ENCODE measurements around the gene GTF2E1.

The GTF2E1 gene

GRCh38 chr3:120749843-120750242 is 7.3 kb downstream of the GTF2E1 start (continued):
- TF ChIP-seq ZFP41 (tag by site-specific recombination; IDR thresholded peaks at IDR 0.05; ENCODE audit: borderline replicate concordance) (no peak), ZNF266 (tag by site-specific recombination; IDR thresholded peaks at IDR 0.05; ENCODE audit: low read depth) (no peak), ZNF768 (tag by site-specific recombination; IDR thresholded peaks at IDR 0.05) (no peak)
- TF ChIP-seq, protein P1, sequence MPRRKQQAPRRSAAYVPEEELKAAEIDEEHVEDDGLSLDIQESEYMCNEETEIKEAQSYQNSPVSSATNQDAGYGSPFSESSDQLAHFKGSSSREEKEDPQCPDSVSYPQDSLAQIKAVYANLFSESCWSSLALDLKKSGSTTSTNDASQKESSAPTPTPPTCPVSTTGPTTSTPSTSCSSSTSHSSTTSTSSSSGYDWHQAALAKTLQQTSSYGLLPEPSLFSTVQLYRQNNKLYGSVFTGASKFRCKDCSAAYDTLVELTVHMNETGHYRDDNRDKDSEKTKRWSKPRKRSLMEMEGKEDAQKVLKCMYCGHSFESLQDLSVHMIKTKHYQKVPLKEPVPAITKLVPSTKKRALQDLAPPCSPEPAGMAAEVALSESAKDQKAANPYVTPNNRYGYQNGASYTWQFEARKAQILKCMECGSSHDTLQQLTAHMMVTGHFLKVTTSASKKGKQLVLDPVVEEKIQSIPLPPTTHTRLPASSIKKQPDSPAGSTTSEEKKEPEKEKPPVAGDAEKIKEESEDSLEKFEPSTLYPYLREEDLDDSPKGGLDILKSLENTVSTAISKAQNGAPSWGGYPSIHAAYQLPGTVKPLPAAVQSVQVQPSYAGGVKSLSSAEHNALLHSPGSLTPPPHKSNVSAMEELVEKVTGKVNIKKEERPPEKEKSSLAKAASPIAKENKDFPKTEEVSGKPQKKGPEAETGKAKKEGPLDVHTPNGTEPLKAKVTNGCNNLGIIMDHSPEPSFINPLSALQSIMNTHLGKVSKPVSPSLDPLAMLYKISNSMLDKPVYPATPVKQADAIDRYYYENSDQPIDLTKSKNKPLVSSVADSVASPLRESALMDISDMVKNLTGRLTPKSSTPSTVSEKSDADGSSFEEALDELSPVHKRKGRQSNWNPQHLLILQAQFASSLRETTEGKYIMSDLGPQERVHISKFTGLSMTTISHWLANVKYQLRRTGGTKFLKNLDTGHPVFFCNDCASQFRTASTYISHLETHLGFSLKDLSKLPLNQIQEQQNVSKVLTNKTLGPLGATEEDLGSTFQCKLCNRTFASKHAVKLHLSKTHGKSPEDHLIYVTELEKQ (tag by site-specific recombination; IDR thresholded peaks at IDR 0.05; ENCODE audit: borderline replicate concordance): no peak

- ChIA-PET POLR2A (no interaction called here), CTCF (no interaction called here)
- peaks cover 0 to 24% of the 10 kb centered on the region in 2 experiments; a peak in 2 of 3 replicates for H3K36me3 ChIP-seq (ENCODE audit: control insufficient read depth in 2 of 2, insufficient read depth in 1 of 2, low read length in 2 of 2)
These were observed 9.7 kb downstream of the GTF2E1 start for GRCh38 chr3:120752230-120752629.

DNA sequence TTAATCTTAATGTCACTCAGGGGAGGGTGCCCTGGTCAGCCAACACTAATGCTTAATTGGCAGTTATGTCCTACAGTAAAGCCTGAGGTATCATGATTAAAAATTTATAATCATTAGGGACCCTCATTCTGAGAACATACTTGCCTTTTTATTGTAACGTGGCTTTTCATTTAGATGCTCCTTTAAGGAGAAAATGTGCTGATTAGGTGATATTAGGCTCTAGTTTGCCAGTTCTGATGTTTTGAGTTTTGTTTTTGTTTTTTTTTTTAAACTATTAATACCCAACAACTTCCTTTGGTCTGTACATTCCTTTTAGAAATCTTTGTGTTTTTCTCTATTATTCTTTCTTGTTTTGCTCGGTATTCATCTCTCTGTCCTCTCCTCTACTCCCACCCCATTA is 10.3 kb downstream of the GTF2E1 start:
- no peaks in the 10 kb centered on the region for H3K9me3 ChIP-seq (ENCODE audit: control insufficient read depth, insufficient read depth, low read depth, low read length)
- ChIA-PET POLR2A (no interaction called here), CTCF (no interaction called here)
- peaks cover 0 to 24% of the 10 kb centered on the region in 2 experiments; a peak in 2 of 3 replicates for H3K36me3 ChIP-seq (ENCODE audit: control insufficient read depth in 2 of 2, insufficient read depth in 1 of 2, low read length in 2 of 2)
- H3K4me1 ChIP-seq (ENCODE audit: control insufficient read depth, insufficient read depth, low read length): no peaks in the 10 kb centered on the region
- H3K4me3 ChIP-seq (ENCODE audit: low read depth, low read length): no peak overlapping the region
- no peak overlapping the region for H3K27ac ChIP-seq (ENCODE audit: extremely low read depth, low read depth, low read length)
- no peak for TF ChIP-seq ZFP3 (tag by site-specific recombination; IDR thresholded peaks at IDR 0.05; ENCODE audit: low read depth)
- TF ChIP-seq ZNF837 (tag by site-specific recombination; IDR thresholded peaks at IDR 0.05): no peak
- no peak for TF ChIP-seq ZNF664 (tag by site-specific recombination; IDR thresholded peaks at IDR 0.05)
- TF ChIP-seq, protein P2, sequence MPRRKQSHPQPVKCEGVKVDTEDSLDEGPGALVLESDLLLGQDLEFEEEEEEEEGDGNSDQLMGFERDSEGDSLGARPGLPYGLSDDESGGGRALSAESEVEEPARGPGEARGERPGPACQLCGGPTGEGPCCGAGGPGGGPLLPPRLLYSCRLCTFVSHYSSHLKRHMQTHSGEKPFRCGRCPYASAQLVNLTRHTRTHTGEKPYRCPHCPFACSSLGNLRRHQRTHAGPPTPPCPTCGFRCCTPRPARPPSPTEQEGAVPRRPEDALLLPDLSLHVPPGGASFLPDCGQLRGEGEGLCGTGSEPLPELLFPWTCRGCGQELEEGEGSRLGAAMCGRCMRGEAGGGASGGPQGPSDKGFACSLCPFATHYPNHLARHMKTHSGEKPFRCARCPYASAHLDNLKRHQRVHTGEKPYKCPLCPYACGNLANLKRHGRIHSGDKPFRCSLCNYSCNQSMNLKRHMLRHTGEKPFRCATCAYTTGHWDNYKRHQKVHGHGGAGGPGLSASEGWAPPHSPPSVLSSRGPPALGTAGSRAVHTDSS (tag by site-specific recombination; IDR thresholded peaks at IDR 0.05): no peak
- no peak for TF ChIP-seq HOXC10 (CRISPR knock-in tag; IDR thresholded peaks at IDR 0.05)
- TF ChIP-seq ZNF114 (tag by site-specific recombination; IDR thresholded peaks at IDR 0.05): no peak
- TF ChIP-seq PRDM1 (tag by site-specific recombination; IDR thresholded peaks at IDR 0.05): no peak
- no peak for TF ChIP-seq ZNF843 (tag by site-specific recombination; IDR thresholded peaks at IDR 0.05)
- TF ChIP-seq ZBTB21 (tag by site-specific recombination; IDR thresholded peaks at IDR 0.05): no peak
- no peak for TF ChIP-seq ZNF426 (tag by site-specific recombination; IDR thresholded peaks at IDR 0.05)
- no peak for TF ChIP-seq ZNF544 (tag by site-specific recombination; IDR thresholded peaks at IDR 0.05)
- no peak for TF ChIP-seq ZNF274 (IDR thresholded peaks at IDR 0.05; ENCODE audit: low read length)
- no peak for TF ChIP-seq ZNF274 (tag by site-specific recombination; IDR thresholded peaks at IDR 0.05; ENCODE audit: borderline replicate concordance)
- TF ChIP-seq ZNF558 (tag by site-specific recombination; IDR thresholded peaks at IDR 0.05): no peak
- no peak for TF ChIP-seq ZNF76 (tag by site-specific recombination; IDR thresholded peaks at IDR 0.05; ENCODE audit: borderline replicate concordance, low read depth)
- no peak for TF ChIP-seq ZNF221 (tag by site-specific recombination; IDR thresholded peaks at IDR 0.05; ENCODE audit: borderline replicate concordance)

More at GRCh38 chr3:120752230-120752629, 9.7 kb downstream of the GTF2E1 start:
- TF ChIP-seq GLIS2 (tag by site-specific recombination; IDR thresholded peaks at IDR 0.05) (no peak), KLF1 (tag by site-specific recombination; IDR thresholded peaks at IDR 0.05) (no peak), ZNF629 (tag by site-specific recombination; IDR thresholded peaks at IDR 0.05) (no peak), OVOL3 (tag by site-specific recombination; IDR thresholded peaks at IDR 0.05) (no peak), ZNF169 (tag by site-specific recombination; IDR thresholded peaks at IDR 0.05) (no peak), ZNF621 (tag by site-specific recombination; IDR thresholded peaks at IDR 0.05) (no peak), ZNF114 (tag by site-specific recombination; IDR thresholded peaks at IDR 0.05) (no peak)
- TF ChIP-seq, protein P3, sequence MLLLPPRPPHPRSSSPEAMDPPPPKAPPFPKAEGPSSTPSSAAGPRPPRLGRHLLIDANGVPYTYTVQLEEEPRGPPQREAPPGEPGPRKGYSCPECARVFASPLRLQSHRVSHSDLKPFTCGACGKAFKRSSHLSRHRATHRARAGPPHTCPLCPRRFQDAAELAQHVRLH (tag by site-specific recombination; IDR thresholded peaks at IDR 0.05): no peak
- TF ChIP-seq, protein P4, sequence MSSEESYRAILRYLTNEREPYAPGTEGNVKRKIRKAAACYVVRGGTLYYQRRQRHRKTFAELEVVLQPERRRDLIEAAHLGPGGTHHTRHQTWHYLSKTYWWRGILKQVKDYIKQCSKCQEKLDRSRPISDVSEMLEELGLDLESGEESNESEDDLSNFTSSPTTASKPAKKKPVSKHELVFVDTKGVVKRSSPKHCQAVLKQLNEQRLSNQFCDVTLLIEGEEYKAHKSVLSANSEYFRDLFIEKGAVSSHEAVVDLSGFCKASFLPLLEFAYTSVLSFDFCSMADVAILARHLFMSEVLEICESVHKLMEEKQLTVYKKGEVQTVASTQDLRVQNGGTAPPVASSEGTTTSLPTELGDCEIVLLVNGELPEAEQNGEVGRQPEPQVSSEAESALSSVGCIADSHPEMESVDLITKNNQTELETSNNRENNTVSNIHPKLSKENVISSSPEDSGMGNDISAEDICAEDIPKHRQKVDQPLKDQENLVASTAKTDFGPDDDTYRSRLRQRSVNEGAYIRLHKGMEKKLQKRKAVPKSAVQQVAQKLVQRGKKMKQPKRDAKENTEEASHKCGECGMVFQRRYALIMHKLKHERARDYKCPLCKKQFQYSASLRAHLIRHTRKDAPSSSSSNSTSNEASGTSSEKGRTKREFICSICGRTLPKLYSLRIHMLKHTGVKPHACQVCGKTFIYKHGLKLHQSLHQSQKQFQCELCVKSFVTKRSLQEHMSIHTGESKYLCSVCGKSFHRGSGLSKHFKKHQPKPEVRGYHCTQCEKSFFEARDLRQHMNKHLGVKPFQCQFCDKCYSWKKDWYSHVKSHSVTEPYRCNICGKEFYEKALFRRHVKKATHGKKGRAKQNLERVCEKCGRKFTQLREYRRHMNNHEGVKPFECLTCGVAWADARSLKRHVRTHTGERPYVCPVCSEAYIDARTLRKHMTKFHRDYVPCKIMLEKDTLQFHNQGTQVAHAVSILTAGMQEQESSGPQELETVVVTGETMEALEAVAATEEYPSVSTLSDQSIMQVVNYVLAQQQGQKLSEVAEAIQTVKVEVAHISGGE (tag by site-specific recombination; conservative IDR thresholded peaks at IDR 0.05; ENCODE audit: low read depth): no peak
- Histone ChIP-seq H3K9me3 (ENCODE audit: control insufficient read depth, insufficient read depth, low read depth, low read length) (no peaks in the 10 kb centered on the region), H3K27ac (ENCODE audit: extremely low read depth, low read depth, low read length) (no peak overlapping the region), H3K4me1 (ENCODE audit: control insufficient read depth, insufficient read depth, low read length) (no peaks in the 10 kb centered on the region), H3K4me3 (ENCODE audit: low read depth, low read length) (no peak overlapping the region)

All from HEK293 (cell line).